ENCODE data around the gene SDK2.

The SDK2 gene

GRCh38 chr17:73546114-73546513, 98.1 kb downstream of the SDK2 start:
- Mint-ChIP-seq H3K36me3 (ENCODE audit: low read depth) (no peaks in the 10 kb centered on the region), H3K4me3 (no peak overlapping the region), H3K4me1 (ENCODE audit: low read depth) (peaks cover 19% of the 10 kb centered on the region)

DNA sequence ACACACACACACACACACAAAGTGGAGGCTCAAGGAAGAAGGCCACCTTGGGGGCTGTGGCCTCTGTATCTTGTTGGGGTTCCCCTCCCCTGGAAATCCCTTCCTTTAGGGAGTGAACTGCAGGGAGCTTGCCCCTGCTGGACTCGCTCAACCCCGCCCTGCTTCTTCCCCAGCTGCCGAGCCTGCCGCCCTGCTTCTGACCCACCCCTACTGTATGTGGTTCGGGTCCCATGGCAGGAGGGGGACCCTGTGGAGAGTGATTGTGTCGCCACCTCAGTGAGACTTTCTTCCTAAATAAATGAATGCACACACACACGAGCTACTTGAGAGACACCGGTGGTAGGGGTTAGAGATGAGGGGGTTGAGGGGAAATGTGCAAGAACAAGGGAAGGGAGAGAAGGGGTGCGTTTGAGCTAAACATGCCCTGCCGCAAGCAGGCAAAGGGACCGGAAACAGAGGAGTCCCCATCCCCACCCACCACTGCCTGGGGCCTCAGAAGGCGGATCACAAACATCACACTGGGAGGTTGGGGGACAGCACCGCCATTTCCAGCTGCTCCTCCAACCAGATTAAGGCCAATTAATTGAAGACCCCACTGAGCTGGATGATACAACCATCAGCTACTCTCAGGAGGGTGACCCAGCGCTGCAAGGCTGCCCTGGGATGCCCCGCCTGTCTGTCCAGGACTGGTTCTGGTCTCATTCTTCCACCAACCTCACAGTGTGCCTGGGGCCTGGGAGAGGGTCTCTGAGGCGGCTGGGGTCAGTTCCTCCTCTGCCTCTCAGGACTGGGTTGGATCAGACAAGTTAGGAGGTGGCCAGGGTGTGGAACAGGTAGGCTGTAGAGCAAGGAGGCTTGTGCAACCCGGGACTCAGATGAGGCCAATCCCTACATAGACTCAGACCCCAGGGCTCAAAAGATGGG, 98.9 kb downstream of the SDK2 start:
- H3K9me3 Mint-ChIP-seq = no peaks in the 10 kb centered on the region
- H3K27me3 Mint-ChIP-seq = no peaks in the 10 kb centered on the region
- H3K27ac Mint-ChIP-seq = no peak overlapping the region

More at GRCh38 chr17:73546114-73546513, 98.1 kb downstream of the SDK2 start:
- Mint-ChIP-seq H3K27me3 (no peaks in the 10 kb centered on the region), H3K9me3 (no peaks in the 10 kb centered on the region), H3K27ac (no peak overlapping the region)

DNA sequence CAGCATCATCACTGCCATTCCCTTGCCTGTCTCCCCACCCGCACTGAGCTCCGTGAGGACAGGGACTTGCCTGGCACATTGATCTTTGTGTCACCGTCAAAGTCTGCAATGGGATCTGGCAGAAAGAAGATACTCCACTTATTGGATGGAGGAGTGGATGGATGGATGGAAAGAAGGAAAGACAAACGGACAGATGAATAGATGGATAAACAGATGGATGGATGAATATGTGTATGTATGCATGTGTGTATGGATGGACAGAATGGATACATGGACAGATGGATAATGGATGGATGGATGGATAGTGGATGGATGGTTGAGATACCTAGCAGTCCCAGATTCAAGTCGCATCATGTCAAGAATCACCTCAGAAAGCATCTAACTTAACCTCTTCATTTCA, 99.9 kb downstream of the SDK2 start:
- Mint-ChIP-seq H3K36me3 (ENCODE audit: low read depth) (no peaks in the 10 kb centered on the region), H3K27me3 (no peaks in the 10 kb centered on the region), H3K9me3 (no peaks in the 10 kb centered on the region), H3K4me1 (ENCODE audit: low read depth) (peaks cover 19% of the 10 kb centered on the region), H3K27ac (no peak overlapping the region), H3K4me3 (no peak overlapping the region)

More for the DNA sequence above, 98.9 kb downstream of the SDK2 start:
- H3K36me3 Mint-ChIP-seq (ENCODE audit: low read depth) = no peaks in the 10 kb centered on the region
- H3K4me3 Mint-ChIP-seq = no peak overlapping the region
- peaks cover 19% of the 10 kb centered on the region for H3K4me1 Mint-ChIP-seq (ENCODE audit: low read depth)

- Mint-ChIP-seq H3K36me3 (ENCODE audit: low read depth) (no peaks in the 10 kb centered on the region), H3K4me1 (ENCODE audit: low read depth) (peaks cover 12% of the 10 kb centered on the region), H3K4me3 (no peak overlapping the region), H3K27me3 (no peaks in the 10 kb centered on the region), H3K27ac (no peak overlapping the region), H3K9me3 (no peaks in the 10 kb centered on the region)
Measured at GRCh38 chr17:73542323-73542722, 101.9 kb downstream of the SDK2 start.

DNA sequence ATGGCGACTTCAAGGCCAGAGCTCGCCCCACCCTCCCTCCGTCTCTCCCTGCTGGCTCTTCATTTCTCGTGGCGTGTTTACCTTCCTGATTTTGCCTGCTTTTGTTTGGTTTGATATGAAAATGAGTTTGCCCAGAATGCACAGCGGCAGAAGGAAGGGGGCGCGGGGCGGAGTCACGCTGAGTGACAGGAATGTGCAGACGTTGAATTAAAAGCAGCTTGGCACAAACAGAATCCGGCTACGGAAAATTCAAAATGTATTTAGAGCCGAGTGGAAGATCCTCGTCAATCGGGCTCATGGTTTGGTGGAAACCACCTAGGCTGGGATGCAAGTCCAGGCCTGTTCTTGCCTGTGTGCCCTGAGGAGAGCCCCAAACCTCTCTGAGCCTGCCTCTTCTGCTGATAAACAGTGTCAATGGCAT, 102.7 kb downstream of the SDK2 start:
- no peak overlapping the region for H3K27ac Mint-ChIP-seq
- H3K4me1 Mint-ChIP-seq (ENCODE audit: low read depth) = peaks cover 5% of the 10 kb centered on the region
- no peak overlapping the region for H3K4me3 Mint-ChIP-seq
- H3K36me3 Mint-ChIP-seq (ENCODE audit: low read depth) = no peaks in the 10 kb centered on the region
- no peaks in the 10 kb centered on the region for H3K27me3 Mint-ChIP-seq
- H3K9me3 Mint-ChIP-seq = no peaks in the 10 kb centered on the region

GRCh38 chr17:73541111-73541510, 103.1 kb downstream of the SDK2 start:
- H3K4me3 Mint-ChIP-seq = no peak overlapping the region
- no peaks in the 10 kb centered on the region for H3K36me3 Mint-ChIP-seq (ENCODE audit: low read depth)
- no peak overlapping the region for H3K27ac Mint-ChIP-seq
- H3K27me3 Mint-ChIP-seq = no peaks in the 10 kb centered on the region
- no peaks in the 10 kb centered on the region for H3K9me3 Mint-ChIP-seq
- H3K4me1 Mint-ChIP-seq (ENCODE audit: low read depth) = peaks cover under 1% of the 10 kb centered on the region

DNA sequence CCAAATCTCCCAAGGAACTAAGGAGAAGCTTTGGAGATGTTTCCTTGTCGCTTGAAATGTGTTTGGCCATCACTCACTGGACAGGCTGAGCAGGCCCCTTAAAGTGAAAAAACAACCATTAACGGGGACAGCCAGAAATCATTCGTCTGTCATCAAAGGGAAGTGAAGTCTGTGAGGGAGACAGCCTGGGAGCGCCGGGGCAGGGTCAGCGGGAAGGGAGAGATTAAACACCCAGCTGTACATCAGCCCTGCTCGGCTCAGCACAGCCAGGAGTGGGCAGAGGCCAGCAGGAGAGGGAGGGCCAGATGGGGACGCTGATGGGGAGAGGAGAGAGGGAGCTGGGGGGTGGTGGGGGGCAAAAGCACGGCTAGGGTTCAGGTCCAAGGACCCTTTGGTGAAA, 105.1 kb downstream of the SDK2 start:
- no peaks in the 10 kb centered on the region for H3K4me1 Mint-ChIP-seq (ENCODE audit: low read depth)
- no peak overlapping the region for H3K4me3 Mint-ChIP-seq
- H3K27ac Mint-ChIP-seq = no peak overlapping the region
- no peaks in the 10 kb centered on the region for H3K36me3 Mint-ChIP-seq (ENCODE audit: low read depth)
- H3K27me3 Mint-ChIP-seq = no peaks in the 10 kb centered on the region
- no peaks in the 10 kb centered on the region for H3K9me3 Mint-ChIP-seq

- no peak overlapping the region for H3K4me3 Mint-ChIP-seq
- H3K27me3 Mint-ChIP-seq = no peaks in the 10 kb centered on the region
- no peaks in the 10 kb centered on the region for H3K9me3 Mint-ChIP-seq
- no peaks in the 10 kb centered on the region for H3K4me1 Mint-ChIP-seq (ENCODE audit: low read depth)
- H3K36me3 Mint-ChIP-seq (ENCODE audit: low read depth) = no peaks in the 10 kb centered on the region
- H3K27ac Mint-ChIP-seq = no peak overlapping the region
Measured at GRCh38 chr17:73538445-73538844, 105.8 kb downstream of the SDK2 start.

- Mint-ChIP-seq H3K4me3 (no peak overlapping the region), H3K27me3 (no peaks in the 10 kb centered on the region), H3K36me3 (ENCODE audit: low read depth) (no peaks in the 10 kb centered on the region), H3K9me3 (no peaks in the 10 kb centered on the region), H3K27ac (no peak overlapping the region), H3K4me1 (ENCODE audit: low read depth) (no peaks in the 10 kb centered on the region)
Measured at GRCh38 chr17:73536700-73537605, 107.3 kb downstream of the SDK2 start.

DNA sequence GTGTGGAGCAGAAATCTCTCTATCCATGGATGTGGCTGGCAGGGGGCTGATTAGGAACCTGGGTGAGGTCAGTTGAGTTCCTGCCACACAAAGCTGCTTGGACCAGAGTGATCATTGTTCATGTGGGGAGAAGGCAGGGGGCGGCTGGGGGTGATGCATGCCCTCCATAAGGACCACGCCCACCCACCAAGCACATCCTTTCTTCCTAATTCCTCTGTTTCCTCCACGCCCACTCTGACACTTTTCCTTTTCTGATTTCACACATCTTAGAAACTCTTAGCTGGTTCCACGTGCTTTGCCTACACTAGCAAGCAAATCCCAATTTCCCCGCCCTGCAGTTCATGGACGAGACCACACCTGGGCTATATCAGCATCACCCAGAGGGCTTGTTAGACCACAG, 108.5 kb downstream of the SDK2 start:
- no peaks in the 10 kb centered on the region for H3K9me3 Mint-ChIP-seq
- no peaks in the 10 kb centered on the region for H3K4me1 Mint-ChIP-seq (ENCODE audit: low read depth)
- H3K27me3 Mint-ChIP-seq = no peaks in the 10 kb centered on the region

DNA sequence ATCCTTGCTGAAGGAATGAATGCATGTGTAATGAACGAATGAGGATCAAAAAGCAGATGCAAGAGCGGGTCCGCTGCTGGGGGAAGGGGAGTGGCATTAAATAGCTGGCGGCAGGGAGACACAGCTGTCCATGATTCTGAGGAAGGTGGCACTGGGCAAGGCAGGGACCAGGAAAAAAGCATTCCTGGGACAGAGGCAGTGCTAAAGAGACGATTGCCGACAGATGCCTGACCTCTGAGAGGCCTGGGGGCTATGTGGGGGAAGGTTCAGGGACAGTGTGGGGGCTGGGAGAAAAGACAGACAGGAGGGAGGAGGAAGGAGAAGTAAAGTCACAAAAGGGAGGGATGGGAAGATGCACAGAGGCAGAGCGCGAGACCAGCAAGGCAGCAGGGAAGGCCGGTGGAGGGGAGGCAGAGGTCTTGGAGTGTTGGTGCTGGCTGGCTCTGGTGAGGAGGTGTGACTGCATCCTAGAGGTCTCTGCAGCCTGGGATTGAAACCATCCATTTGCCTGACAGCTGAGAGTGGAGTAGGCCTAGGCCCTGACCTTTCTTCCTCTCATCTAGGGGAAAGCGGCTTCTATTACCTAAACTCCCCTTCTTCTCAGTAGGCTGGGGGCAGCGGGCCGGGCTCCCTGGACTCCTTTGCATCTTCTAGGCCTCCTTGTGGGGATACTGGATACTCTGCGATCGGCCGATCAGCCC, 109.9 kb downstream of the SDK2 start:
- H3K36me3 Mint-ChIP-seq (ENCODE audit: low read depth) = no peaks in the 10 kb centered on the region
- H3K9me3 Mint-ChIP-seq = no peaks in the 10 kb centered on the region
- H3K27me3 Mint-ChIP-seq = no peaks in the 10 kb centered on the region
- no peaks in the 10 kb centered on the region for H3K4me1 Mint-ChIP-seq (ENCODE audit: low read depth)
- H3K27ac Mint-ChIP-seq = no peak overlapping the region
- H3K4me3 Mint-ChIP-seq = no peak overlapping the region

More for the DNA sequence above, 108.5 kb downstream of the SDK2 start:
- no peak overlapping the region for H3K4me3 Mint-ChIP-seq
- H3K27ac Mint-ChIP-seq = no peak overlapping the region
- H3K36me3 Mint-ChIP-seq (ENCODE audit: low read depth) = no peaks in the 10 kb centered on the region

GRCh38 chr17:73533781-73534180, 110.5 kb downstream of the SDK2 start:
- H3K36me3 Mint-ChIP-seq (ENCODE audit: low read depth) = no peaks in the 10 kb centered on the region
- no peaks in the 10 kb centered on the region for H3K9me3 Mint-ChIP-seq

GRCh38 chr17:73533127-73533526, 111.1 kb downstream of the SDK2 start:
- no peaks in the 10 kb centered on the region for H3K36me3 Mint-ChIP-seq (ENCODE audit: low read depth)
- H3K27me3 Mint-ChIP-seq = no peaks in the 10 kb centered on the region
- no peaks in the 10 kb centered on the region for H3K9me3 Mint-ChIP-seq
- H3K4me1 Mint-ChIP-seq (ENCODE audit: low read depth) = no peaks in the 10 kb centered on the region
- no peak overlapping the region for H3K27ac Mint-ChIP-seq
- no peak overlapping the region for H3K4me3 Mint-ChIP-seq

More at GRCh38 chr17:73533781-73534180, 110.5 kb downstream of the SDK2 start:
- no peaks in the 10 kb centered on the region for H3K4me1 Mint-ChIP-seq (ENCODE audit: low read depth)
- no peak overlapping the region for H3K27ac Mint-ChIP-seq
- H3K27me3 Mint-ChIP-seq = no peaks in the 10 kb centered on the region
- H3K4me3 Mint-ChIP-seq = no peak overlapping the region

GRCh38 chr17:73532421-73532901, 111.8 kb downstream of the SDK2 start:
- H3K27ac Mint-ChIP-seq = no peak overlapping the region
- no peak overlapping the region for H3K4me3 Mint-ChIP-seq
- H3K4me1 Mint-ChIP-seq (ENCODE audit: low read depth) = no peaks in the 10 kb centered on the region
- H3K9me3 Mint-ChIP-seq = no peaks in the 10 kb centered on the region
- H3K36me3 Mint-ChIP-seq (ENCODE audit: low read depth) = no peaks in the 10 kb centered on the region
- no peaks in the 10 kb centered on the region for H3K27me3 Mint-ChIP-seq
